NK-92 treated with Interleukin-12 subunit alpha and Interleukin-12 subunit beta, amount 100 ng/mL, for 24 hours (cell line): ENCODE measurements around the gene NHEJ1.

Source experiments
- DNase-seq: peaks from one replicate; lab custom pipeline; 2025; lab: John Stamatoyannopoulos, UW

NHEJ1 gene

DNA sequence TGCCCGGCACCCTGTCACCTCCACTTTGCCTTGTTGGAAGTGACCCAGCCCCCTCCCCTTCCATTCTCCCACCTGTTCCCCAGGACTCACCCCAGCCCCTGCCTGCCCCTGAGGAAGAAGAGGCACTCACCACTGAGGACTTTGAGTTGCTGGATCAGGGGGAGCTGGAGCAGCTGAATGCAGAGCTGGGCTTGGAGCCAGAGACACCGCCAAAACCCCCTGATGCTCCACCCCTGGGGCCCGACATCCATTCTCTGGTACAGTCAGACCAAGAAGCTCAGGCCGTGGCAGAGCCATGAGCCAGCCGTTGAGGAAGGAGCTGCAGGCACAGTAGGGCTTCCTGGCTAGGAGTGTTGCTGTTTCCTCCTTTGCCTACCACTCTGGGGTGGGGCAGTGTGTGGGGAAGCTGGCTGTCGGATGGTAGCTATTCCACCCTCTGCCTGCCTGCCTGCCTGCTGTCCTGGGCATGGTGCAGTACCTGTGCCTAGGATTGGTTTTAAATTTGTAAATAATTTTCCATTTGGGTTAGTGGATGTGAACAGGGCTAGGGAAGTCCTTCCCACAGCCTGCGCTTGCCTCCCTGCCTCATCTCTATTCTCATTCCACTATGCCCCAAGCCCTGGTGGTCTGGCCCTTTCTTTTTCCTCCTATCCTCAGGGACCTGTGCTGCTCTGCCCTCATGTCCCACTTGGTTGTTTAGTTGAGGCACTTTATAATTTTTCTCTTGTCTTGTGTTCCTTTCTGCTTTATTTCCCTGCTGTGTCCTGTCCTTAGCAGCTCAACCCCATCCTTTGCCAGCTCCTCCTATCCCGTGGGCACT, 21.9 kb upstream of the NHEJ1 start:
- no peak for DNase-seq

DNA sequence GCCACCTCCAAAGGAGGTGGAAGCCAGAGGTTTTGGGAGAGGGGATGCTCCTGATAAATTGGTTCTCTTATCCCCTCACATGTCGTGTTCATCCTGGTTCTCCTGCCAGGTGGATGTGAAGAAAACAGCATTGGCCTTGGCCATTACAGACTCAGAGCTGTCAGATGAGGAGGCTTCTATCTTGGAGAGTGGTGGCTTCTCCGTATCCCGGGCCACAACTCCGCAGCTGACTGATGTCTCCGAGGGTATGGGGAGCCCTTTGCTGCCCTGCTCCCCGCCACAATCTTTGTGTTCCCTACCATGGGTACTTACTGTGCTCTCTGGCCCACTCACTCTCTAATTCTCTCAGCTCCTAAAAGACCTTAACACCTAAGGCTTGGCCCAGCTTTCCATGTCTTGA, 20.9 kb upstream of the NHEJ1 start:
- DNase-seq = no peak

DNA sequence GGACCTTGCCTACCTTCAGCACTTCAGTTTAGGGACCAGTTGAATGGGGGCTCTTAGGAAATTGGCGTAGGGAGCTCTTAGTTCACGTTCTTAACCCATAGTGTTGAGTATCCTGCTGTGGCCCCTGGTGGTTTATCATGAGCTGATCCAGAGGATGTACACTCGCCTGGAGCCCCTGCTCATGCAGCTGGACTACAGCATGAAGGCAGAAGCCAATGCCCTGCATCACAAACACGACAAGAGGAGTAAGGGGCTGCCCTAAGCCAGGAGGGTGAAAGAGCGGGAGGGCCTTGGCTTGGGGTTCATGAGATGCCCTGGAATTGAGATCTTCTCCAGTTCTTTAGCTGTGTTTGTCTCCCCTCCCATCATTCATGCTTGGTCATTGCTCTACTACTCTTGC, 20.3 kb upstream of the NHEJ1 start:
- no peak for DNase-seq

DNA sequence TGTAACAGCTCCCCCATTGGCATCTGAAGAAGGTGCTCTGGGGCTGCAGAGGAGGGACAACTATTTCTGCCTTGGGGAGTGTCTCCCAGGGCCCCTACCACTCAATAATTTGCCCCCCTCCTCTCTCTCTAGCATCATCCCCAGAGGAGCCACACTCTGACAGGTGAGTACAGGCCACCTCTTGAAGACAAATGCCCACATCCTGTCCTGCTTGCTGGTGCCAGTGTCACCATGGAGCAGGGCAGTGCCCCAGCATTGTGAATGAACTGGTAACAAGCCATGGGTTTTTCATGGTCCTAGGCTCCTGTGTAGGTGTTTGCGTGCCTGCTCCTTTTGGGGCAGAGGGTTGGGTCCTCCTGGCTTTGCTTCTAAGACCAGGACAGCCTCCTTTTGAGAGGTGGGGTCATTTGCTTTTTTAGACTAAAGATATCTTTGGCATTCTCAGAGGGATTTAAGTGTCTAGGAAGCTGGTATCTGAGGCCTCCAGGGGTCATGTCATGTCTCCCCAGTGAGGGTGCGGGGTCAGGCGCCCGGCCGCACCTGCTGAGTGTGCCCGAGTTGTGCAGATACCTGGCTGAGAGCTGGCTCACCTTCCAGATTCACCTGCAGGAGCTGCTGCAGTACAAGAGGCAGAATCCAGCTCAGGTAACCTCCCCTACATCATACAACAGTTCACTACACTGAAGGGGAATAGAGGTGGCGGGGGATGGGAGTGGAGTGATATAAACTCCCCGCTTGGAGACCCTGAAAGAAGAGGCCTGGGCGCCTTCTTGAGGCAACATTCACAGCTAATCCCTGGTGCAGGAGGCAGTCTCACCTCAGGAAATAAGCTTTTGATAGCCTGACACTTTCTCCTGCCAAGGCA, 19.2 kb upstream of the NHEJ1 start:
- no peak for DNase-seq

DNA sequence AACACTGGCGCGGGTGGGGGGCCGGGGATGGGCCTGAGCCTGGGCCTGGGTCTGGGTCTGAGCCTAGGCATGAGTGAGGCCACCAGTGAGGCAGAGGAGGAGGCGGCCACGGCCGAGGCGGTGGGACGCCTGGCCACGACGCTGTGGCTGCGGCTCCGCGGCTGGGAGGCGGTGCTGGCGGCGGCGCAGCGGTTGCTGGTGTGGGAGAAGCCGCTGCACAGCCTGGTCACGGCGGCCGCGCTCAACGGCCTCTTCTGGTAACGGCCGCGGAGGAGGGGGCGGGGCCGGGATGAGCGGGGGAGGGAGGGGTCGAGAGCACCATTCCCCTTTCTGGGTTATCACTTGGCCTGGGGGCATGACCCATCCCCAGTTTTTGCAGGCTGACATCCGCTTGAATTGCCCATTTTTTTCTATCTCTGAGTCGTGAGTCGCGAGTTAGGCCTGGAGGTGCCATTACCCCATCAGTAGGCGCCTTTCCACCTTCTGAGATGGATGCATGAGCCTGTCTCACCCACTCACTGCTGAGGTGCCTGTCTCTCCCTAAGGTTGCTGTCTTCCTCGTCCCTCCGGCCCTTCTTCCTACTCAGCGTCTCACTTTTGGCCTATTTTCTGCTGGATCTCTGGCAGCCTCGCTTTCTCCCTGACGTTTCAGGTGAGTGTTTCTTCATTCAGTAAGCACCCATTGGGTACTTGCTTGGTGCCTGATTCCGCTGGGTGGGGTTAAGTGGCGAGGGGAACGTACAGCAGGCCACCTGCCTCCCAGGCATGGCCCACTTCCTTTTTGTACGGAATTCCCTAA, 18.0 kb upstream of the NHEJ1 start:
- DNase-seq = peak; percentile 64

DNA sequence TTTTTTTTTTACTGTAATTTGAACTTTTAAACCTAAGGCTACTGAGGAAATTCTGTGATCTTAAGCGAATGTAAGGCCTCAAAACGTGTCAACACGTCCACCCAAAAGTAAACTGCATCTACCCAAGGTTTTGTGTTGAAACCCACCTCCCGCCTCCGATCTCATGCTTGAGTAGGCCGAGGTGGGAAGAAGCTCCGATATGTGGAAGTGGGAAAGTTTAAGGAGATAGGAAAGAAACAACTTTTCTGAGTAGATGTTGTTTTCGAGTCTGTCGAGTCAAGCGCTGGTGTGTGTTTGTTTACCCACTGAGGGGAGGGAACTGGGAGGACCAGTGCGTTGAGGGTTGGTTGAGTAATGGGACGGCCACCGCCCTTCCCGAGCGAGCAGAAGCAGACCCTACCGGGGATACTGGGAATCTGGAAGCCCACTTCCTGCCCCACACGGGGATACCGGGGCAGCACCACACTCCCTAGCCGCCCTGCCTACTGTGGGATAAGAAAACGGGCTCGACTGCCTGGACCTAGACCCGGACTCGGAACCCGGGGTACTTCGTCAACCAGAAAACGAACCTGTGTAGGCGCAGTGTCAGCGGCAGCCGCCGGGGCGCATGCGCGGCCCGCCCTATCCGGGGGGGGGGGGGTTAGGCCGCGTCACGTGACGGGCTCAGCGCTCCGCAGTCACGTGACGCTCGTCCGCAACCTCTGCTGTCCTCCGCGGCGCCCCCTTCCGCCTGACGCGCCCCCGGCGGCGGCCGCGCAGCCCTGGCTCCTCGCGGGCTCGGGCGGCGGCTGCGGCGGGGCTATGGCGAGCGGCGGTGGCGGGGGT, 17.1 kb upstream of the NHEJ1 start, which contains the start of gene RETREG2:
TSS of gene RETREG2 (plus strand) at position 724 of the 825 bp plus-strand sequence. CDS start at position 802, 78 bp downstream.
- peak; percentile 92 for DNase-seq

DNA sequence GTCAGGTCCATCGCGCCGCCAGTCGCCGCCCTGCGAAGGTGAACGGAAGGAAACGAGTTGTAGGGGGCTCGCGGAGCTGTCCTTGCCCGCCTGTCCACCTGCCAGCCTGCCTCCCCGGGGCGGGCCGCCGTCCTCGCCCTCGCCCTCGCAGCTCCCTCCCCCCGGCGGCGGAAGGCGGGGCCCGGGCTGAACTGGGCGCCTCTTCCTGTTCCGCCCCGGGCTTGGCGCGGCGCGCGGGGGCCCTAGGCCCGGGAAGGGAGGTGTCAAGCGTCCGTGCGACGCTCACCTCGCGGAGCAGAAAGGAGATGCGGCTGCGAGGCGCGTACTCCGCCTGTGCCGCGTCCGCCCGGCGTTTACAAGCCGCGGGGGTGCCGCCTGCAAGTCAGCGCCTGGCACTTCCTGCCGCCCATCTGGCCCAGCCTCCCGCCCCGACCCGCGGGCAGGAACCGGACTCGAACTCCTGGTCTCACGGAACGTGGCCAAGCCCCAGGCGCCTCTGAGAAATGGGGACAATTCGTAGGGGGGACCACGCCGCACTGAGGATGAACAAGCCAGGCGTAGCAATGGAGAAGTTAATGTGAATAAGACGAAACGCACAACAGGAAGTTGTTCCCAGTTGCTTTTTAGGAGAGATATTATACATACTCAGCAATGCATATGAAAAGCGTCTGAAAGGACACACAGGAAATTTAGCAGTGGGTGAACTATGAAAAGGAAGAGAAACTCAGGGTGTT, 16.4 kb upstream of the NHEJ1 start, which contains the start of gene CNPPD1:
TSS of gene CNPPD1 (minus strand) at position 108 of the 734 bp plus-strand sequence. CDS start at position 11, 97 bp downstream.
- DNase-seq = peak; percentile 79

DNA sequence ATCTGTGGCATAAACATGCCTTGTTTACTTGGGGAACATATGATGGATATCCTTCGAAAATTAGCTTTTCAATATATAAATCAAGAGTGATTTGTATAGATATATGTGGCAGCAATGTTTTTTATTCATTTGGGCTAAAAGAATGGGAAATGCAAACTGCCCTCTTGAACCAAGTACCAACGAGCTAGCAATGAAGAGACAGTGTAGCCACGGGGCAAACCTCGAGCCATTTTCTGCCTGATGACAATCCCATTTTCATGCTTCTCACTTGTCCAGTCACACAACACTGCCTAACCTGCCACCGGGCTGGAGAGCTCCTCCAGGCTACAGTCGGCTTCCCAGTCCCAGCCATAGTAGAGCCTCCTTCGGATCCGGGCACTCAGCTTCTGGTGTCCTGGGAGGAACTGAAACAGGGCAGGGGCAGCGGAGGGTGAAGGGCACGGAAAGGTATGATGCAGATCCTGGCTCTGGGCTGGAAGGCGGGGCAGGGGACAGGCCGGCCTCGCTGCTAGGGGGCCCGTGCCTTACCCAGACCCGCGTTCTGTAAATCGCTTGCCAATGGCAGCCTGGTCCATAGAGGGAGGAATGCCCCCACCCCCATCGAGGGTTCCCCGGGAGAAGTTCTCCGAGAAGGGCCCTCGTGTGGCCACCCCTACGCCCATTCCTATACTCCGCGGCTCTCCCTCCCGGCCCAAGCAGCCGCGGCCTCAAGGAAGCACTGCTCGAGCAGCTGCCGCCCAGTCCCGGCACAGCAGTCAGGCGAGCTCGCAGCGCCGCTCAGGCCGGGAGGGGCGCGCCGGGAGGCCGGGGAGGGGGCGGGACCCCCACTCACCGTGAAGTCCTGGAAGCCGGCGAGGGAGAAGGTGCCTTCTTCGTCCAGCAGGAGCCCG, 15.6 kb upstream of the NHEJ1 start:
- DNase-seq = no peak

DNA sequence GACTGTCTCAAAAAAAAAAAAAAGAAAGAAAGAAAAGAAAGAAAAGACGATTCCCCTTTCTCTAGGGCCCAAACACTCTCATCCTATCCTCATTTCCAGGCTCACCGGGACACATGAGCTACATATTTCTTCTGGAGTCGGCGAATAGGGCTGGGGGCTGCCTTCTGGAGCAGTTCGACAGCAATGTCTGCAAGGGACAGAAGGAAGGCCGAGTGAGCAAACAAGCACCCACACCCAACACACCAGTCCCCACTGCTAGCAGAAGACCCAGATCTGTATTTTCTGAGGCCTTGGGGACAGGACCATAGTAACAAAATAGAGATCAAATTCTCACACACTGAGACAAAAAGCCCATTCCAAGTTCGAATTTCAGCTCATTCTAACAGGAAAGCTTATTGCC, 14.9 kb upstream of the NHEJ1 start:
- no peak for DNase-seq

DNA sequence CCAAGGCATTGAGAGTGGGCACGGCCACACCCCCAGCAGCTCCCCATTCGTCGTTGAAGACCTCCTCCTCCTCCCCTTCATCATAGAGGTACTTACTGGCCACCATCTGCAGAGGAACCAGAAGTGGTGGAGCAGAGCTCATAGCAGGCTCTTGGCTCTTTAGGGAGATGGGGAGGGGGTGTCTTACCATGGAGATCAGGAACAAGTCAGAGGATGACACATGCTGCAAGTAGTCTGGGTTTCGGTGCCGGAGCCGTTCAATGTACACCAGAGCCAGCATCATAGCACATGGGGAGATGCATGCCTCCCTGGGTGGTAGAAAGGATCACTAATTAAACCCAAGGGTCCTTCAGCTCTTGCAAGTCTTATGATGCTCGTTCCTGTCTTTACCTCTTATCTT, 14.2 kb upstream of the NHEJ1 start:
- DNase-seq = no peak

DNA sequence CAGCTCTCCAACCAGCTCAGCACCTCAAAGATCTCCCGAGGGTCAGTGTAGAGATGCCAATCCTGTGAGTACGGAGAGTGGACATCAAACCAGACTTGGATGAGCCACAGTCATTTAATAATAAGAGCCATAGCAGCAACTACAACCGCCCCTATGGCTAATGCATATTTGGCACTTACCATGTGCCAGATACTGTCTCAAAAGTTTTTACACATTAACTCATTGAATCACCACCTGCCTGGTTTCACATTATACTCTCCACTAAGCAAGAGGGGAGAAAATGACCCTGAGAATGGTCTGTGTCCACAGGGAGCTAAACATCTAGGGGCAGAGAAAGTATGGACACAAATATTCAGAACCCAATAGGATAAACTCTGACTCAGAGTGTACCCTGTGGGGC, 13.5 kb upstream of the NHEJ1 start:
- DNase-seq = no peak

DNA sequence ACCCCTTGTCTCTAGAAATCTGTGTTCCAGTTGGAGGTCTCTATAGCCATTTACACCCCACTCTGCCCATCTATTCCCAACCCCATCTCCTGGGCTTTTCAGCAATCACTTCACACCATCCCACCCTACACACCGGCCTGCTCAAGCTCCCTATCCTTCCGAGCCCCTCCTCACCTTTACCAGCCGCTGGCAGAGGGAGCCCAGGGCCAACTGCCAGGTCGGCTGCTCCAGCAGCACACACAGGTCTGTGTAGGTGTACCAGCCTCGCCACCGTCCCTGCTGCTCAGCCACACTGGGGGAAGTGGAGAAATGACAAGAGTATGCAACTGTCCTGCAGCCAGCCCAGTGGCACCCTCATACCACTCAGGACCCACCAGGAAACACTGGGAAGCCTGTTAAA, 12.6 kb upstream of the NHEJ1 start:
- DNase-seq = no peak

DNA sequence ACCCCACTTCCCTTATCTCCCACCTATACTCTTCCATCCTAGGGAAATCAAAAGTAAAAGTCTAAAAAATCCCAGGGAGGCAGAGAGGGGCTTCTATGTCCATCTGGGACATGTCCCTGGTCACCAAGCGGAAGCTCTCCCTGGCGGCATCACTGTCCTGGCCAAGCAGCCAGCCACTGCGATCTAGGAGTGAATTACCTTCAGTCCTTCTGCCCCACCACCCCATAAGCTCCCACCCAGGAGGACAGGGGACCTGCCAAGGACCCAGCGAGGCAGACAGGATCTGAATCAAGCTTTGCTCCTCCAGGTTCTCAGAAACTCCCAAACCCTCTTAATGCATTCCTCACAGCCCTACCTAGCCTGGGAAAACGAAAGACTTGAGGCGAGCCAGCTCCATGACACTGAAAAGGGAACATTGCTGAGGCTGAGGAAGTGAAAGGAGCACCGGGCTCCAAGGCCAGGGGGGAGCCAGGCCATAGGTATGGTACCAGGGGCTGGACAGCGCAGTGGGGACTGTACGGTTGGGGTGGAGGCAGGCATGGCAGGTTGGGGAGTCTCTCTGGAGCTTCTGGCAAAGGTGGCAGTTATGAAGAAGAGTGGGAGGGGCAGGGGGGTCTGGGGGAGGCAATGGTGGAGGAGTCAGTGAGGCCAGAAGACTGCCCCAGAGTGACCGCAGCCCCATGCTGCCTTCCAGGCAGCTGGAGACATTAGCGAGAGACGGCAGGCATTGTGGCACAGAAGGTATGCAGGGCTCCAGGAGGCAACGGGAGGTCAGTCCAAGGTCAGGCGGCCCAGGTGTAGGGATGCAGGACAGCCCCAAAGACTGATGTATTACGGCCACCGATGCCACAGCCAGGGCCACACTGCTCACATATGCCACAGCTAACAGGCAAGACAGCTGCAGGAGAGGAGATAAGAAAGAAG, 11.9 kb upstream of the NHEJ1 start:
- DNase-seq = no peak

DNA sequence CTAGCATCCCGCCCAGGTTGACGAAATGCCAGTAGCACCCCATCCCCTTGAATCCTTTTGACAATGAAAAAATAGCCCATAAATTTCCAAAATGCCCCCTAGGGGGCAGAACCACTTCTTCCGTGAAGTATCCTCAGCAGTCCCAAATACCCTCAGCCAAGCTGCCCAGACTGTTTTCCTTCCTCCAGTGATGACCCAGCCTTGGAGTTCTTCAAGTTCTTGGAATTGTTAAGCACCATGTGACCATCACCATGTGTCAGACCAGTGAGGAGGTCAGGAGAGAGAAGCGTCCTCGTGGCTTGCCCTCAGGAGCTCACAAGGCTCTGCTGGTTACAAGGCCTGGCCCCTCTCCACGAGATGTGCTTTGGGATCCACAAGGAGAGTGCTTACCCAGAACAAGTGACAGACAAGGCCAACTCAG, 10.6 kb upstream of the NHEJ1 start:
- DNase-seq = no peak

DNA sequence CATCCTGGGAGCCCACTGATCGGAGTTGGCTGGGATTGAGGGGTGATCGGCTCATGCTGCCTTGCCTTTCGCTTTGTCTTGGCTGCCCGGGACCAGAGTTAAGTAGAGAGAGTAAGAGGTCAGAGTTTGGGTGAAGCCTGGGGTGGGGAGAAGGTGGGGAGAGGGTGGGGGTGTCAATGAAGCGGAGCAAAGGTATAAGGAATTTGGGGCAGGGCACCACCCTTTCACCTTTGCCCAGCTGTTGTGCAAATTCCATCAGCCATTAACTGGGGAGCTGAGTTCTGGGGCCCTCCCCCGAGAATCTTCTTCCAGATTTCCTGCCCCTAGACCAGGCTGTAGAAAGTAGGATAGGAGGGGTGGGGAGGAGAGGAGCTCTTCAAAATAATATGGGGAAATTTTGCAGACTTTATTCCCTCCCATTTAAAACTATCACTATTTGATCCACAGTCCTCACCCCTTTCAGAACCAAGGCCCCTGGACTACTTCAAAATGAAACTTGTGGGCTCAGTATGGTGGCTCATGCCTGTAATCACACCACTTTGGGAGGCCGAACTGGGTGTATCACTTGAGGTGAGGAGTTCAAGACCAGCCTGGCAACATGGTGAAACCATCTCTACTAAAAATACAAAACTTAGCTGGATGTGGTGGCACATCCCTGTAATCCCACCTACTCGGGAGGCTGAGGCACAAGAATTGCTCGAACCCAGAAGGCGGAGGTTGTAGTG, 9.5 kb upstream of the NHEJ1 start, which contains the start of gene SLC23A3:
TSS of gene SLC23A3 (minus strand) at position 100 of the 725 bp plus-strand sequence. CDS start at position 55, 45 bp downstream.
- DNase-seq = no peak

DNA sequence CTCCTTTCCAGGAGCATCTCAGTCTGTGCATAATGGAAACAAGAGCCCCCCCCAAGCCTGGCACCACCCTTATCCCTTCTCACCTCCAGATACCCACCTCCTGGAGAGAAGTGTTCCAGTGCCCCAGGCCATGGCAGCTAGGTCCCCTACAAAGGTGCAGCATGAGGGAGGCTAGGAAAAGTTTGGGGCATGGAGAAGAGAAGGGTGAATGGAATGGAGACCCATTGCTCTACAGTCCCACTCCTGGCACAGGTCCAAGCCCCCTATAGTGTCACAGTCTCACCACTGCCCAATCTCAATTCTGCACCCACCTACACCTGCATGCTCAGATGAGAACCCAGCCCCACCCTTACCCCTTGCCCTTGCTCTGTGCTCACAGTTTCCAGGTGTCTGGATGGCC, 8.3 kb upstream of the NHEJ1 start:
- DNase-seq = no peak

DNA sequence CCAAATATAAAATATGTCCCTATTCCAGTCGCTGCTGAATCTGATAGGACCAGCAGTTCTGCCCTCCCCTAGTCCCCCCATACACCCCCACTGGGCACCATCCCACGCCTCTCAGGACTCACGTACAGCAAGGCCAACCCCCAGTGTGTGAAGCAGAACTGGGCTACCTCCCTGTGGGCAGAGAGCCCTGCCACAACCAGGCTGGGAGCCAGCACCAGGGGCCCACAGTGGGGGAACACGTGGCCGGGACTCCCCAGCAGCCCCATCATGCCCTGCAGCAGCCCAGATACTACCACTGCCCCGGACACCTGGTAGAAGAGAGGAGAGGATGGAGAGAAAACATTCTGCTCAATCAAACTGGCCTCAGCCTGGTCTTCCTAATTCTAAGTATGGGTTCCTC, 7.9 kb upstream of the NHEJ1 start:
- no peak for DNase-seq

DNA sequence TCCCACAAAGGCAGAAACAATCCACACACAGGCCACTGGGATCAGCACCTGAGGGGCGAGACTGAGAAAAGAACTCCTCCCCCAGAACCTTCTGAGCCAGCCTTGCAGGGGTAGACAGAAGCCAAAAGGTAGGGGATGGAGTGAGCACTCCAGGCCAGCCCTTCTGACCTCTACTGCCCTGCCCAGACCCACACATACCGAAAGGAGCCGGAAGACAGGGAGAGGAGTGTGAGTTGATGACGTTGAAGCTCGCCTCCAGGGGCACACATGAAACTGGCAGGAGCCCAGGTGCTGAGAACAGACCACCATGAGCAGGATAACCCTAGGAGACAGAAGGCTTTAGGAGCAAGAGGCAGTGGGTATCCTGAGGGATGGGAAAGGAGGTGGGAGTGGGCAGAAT, 7.4 kb upstream of the NHEJ1 start:
- no peak for DNase-seq
